Nephron (organoid): Measurements from ENCODE around the gene TLL1.

Source experiments
- H3K27ac Mint-ChIP-seq, 3 experiments: 2 replicates each; pipeline ENCODE4 v1.8.0; 2020; ENCODE audit warnings: mixed read lengths in 3 of 3, mild to moderate bottlenecking in 2 of 3, moderate library complexity in 1 of 3
- H3K27me3 Mint-ChIP-seq: 2 replicates; pipeline ENCODE4 v1.8.0; 2021; ENCODE audit warnings: low read depth, mild to moderate bottlenecking, moderate library complexity, mixed read lengths
- H3K36me3 Mint-ChIP-seq: 2 replicates; pipeline ENCODE4 v1.8.0; 2020; ENCODE audit warnings: low read depth, mixed read lengths
- H3K4me1 Mint-ChIP-seq: 2 replicates; pipeline ENCODE4 v1.8.0; 2020; ENCODE audit warnings: mixed read lengths
- H3K4me3 Mint-ChIP-seq, 3 experiments: 2 replicates each; pipeline ENCODE4 v1.8.0; 2020; ENCODE audit warnings: mild to moderate bottlenecking in 3 of 3, mixed read lengths in 3 of 3, moderate library complexity in 2 of 3
- H3K9me3 Mint-ChIP-seq: 2 replicates; pipeline ENCODE4 v1.8.0; 2020; ENCODE audit warnings: mixed read lengths
- TF ChIP-seq, protein P1 (sequence below), 3 experiments: fragments of 200-600 bp; sonication (generic); IDR thresholded peaks; one replicate each; pipeline ENCODE4 v1.5.0; 2021; ENCODE audit warnings: antibody characterized with exemption in 3 of 3; ENCODE audit not compliant: unreplicated experiment in 3 of 3

The TLL1 gene

DNA sequence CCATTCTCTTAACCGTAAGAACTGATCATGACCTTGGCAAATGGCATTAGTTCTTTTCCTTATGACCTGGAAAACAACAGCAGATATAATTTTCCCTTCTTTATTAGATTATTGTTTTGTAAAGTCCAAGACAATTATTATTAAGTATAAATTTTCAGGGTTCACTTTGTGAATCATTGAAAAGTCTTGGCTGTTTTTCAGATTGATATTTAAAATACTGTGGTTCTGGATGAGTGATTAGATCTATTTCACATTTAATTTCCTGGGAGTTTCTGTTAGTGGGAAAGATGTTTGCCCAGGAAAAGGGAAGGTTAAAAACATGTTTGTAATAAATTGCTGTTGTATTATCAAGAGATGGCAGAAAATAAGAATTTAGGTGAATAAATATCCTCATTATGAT lies 194.9 kb downstream of the TLL1 start:
- Mint-ChIP-seq H3K4me3 (no peak overlapping the region), H3K9me3 (no peaks in the 10 kb centered on the region), H3K36me3 (no peaks in the 10 kb centered on the region), H3K27me3 (no peaks in the 10 kb centered on the region), H3K27ac (no peak overlapping the region), H3K4me1 (no peaks in the 10 kb centered on the region)
- TF ChIP-seq, protein P1, sequence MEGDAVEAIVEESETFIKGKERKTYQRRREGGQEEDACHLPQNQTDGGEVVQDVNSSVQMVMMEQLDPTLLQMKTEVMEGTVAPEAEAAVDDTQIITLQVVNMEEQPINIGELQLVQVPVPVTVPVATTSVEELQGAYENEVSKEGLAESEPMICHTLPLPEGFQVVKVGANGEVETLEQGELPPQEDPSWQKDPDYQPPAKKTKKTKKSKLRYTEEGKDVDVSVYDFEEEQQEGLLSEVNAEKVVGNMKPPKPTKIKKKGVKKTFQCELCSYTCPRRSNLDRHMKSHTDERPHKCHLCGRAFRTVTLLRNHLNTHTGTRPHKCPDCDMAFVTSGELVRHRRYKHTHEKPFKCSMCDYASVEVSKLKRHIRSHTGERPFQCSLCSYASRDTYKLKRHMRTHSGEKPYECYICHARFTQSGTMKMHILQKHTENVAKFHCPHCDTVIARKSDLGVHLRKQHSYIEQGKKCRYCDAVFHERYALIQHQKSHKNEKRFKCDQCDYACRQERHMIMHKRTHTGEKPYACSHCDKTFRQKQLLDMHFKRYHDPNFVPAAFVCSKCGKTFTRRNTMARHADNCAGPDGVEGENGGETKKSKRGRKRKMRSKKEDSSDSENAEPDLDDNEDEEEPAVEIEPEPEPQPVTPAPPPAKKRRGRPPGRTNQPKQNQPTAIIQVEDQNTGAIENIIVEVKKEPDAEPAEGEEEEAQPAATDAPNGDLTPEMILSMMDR (IDR thresholded peaks at IDR 0.05; ENCODE audit: unreplicated experiment in 3 of 3) = no peak

DNA sequence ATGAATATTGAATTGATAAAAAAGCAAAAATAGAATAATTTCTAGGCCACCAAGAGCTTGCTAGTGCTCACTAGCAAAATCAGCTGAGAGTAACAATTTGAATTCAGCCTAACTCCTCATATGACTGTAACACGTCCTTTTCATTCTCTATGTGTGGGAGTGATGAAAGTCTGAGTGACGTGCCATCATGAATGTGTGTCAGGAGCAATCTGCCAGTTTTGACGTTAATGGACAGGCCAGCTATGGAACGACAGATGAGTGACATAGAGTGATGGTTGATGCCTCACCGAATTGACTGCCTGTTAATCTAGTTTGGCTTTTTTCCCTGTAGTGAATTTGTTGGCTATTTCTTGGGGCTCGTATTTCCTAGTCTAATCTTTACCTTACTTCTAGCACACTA lies 200.7 kb downstream of the TLL1 start:
- no peak overlapping the region for H3K27ac Mint-ChIP-seq
- no peaks in the 10 kb centered on the region for H3K4me1 Mint-ChIP-seq
- TF ChIP-seq, protein P1 (IDR thresholded peaks at IDR 0.05; ENCODE audit: unreplicated experiment in 3 of 3) = no peak
- H3K36me3 Mint-ChIP-seq = no peaks in the 10 kb centered on the region
- no peaks in the 10 kb centered on the region for H3K9me3 Mint-ChIP-seq
- no peaks in the 10 kb centered on the region for H3K27me3 Mint-ChIP-seq
- H3K4me3 Mint-ChIP-seq = no peak overlapping the region

GRCh38 chr4:166075599-166075998 lies 202.6 kb downstream of the TLL1 start:
- no peak overlapping the region for H3K4me3 Mint-ChIP-seq
- H3K9me3 Mint-ChIP-seq = no peaks in the 10 kb centered on the region
- no peaks in the 10 kb centered on the region for H3K27me3 Mint-ChIP-seq
- TF ChIP-seq, protein P1 (IDR thresholded peaks at IDR 0.05; ENCODE audit: unreplicated experiment in 3 of 3) = no peak
- H3K4me1 Mint-ChIP-seq = no peaks in the 10 kb centered on the region
- H3K27ac Mint-ChIP-seq = no peak overlapping the region
- no peaks in the 10 kb centered on the region for H3K36me3 Mint-ChIP-seq

GRCh38 chr4:166077782-166078181 lies 204.7 kb downstream of the TLL1 start:
- Mint-ChIP-seq H3K9me3 (no peaks in the 10 kb centered on the region), H3K4me3 (no peak overlapping the region), H3K36me3 (no peaks in the 10 kb centered on the region), H3K27ac (no peak overlapping the region), H3K4me1 (no peaks in the 10 kb centered on the region), H3K27me3 (no peaks in the 10 kb centered on the region)
- TF ChIP-seq, protein P1 (IDR thresholded peaks at IDR 0.05; ENCODE audit: unreplicated experiment in 3 of 3) = no peak

DNA sequence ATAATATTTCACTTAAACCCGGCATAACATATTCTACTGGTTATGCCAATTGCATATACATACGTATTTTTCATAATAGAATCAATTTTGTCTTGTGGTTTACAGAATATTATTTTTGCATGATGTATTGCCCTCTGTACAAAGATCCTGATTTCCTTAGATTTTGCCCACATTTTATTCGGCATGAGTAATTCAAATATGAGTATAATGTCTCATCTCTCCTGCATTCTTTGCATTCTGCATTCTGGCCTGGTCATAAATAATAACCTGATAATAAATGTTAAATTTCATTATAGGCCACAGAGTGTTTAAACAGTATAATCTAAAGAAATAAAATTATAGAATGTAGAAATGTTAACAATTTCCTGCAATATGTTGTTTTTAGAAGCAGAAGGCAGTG lies 205.3 kb downstream of the TLL1 start:
- Mint-ChIP-seq H3K36me3 (no peaks in the 10 kb centered on the region), H3K9me3 (no peaks in the 10 kb centered on the region), H3K4me3 (no peak overlapping the region), H3K4me1 (no peaks in the 10 kb centered on the region), H3K27ac (no peak overlapping the region), H3K27me3 (no peaks in the 10 kb centered on the region)
- TF ChIP-seq, protein P1 (IDR thresholded peaks at IDR 0.05; ENCODE audit: unreplicated experiment in 3 of 3) = no peak

DNA sequence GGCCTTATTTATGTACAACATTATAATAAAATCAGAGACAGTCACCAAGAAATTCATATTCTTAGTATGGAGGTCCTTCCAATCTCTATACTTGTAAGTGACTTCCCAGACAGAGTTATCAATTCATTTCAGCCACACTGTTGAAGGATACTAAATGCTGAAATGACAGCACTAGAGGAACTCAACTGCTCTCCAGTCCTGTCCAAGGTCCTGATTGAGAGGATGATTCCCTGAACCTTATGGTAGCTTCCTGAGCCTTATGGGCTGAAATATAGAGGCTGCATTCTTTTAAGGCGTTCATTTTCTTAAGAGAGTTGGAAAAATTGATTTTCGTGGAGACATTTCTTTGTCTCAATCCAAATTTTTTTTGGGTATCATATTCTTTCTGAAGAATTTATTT lies 205.9 kb downstream of the TLL1 start:
- TF ChIP-seq, protein P1 (IDR thresholded peaks at IDR 0.05; ENCODE audit: unreplicated experiment in 3 of 3) = no peak
- Mint-ChIP-seq H3K4me1 (no peaks in the 10 kb centered on the region), H3K4me3 (no peak overlapping the region), H3K9me3 (no peaks in the 10 kb centered on the region), H3K36me3 (no peaks in the 10 kb centered on the region), H3K27me3 (no peaks in the 10 kb centered on the region), H3K27ac (no peak overlapping the region)
